C4-2B (cell line): Measurements from ENCODE around the gene OAS3.

ENCODE experiments used
- ZFX ChIP-seq: fragments of 450-650 bp; IDR thresholded peaks from 2 replicates; pipeline ENCODE4 v1.6.1; 2017
- TF ChIP-seq, protein P1 (sequence below): fragments of 450-650 bp; conservative IDR thresholded peaks from 2 replicates; pipeline ENCODE4 v1.5.1; 2017; ENCODE audit warnings: mild to moderate bottlenecking

DNA sequence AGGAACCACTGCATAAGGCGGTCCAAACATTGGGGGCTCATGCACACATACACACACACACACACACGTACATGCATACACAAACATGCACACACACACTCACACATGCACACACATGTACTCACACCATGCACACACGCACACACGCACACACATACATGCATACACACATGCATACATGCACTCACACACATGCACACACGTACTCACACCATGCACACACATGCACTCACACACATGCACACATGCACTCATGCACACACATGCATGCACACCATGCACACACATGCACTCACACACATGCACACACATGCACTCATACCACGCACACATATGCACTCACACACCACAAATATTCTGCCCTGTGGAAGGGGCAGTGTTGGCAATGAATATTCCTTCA is 62.2 kb downstream of the OAS3 start:
- TF ChIP-seq, protein P1, sequence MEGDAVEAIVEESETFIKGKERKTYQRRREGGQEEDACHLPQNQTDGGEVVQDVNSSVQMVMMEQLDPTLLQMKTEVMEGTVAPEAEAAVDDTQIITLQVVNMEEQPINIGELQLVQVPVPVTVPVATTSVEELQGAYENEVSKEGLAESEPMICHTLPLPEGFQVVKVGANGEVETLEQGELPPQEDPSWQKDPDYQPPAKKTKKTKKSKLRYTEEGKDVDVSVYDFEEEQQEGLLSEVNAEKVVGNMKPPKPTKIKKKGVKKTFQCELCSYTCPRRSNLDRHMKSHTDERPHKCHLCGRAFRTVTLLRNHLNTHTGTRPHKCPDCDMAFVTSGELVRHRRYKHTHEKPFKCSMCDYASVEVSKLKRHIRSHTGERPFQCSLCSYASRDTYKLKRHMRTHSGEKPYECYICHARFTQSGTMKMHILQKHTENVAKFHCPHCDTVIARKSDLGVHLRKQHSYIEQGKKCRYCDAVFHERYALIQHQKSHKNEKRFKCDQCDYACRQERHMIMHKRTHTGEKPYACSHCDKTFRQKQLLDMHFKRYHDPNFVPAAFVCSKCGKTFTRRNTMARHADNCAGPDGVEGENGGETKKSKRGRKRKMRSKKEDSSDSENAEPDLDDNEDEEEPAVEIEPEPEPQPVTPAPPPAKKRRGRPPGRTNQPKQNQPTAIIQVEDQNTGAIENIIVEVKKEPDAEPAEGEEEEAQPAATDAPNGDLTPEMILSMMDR: no peak
- no peak for TF ChIP-seq ZFX
